GM23338 (cell line): Measurements from ENCODE around the gene ADAT2. TPM values are rescaled to one million over a fixed set of nuclear protein-coding genes. Genes with fewer than 3 reads are reported as not detected.
A peak's percentile ranks its signal among the peaks of the same experiment; 100 is the strongest.

Experiments used
- ATAC-seq: fragments of 200-7000 bp; cut with Tn5 transposase; 3 replicates; pipeline ENCODE4 v1.9.1; 2020
- DNase-seq: peaks from one replicate; pipeline ENCODE4 v3.0.0-alpha.2; 2015; ENCODE audit warnings: low spot score
- H2AFZ ChIP-seq: fragments of 200-600 bp; sonication (generic); 2 replicates; pipeline ENCODE4 v1.8.0; 2016; ENCODE audit warnings: antibody characterized with exemption, mild to moderate bottlenecking, moderate library complexity
- H3F3A ChIP-seq: fragments of 200-600 bp; sonication (generic); replicated peaks from 2 replicates; pipeline ENCODE4 v1.8.0; 2017; ENCODE audit warnings: antibody characterized with exemption, mixed run types, low read depth
- H3K27ac ChIP-seq: fragments of 200-600 bp; sonication (generic); 2 replicates; pipeline ENCODE4 v1.6.1; 2016; ENCODE audit warnings: low read depth
- H3K27me3 ChIP-seq: fragments of 200-600 bp; sonication (generic); 2 replicates; pipeline ENCODE4 v1.8.0; 2016; ENCODE audit warnings: mild to moderate bottlenecking, mixed run types, moderate library complexity; ENCODE audit not compliant: insufficient read depth
- H3K36me3 ChIP-seq: fragments of 200-600 bp; sonication (generic); 2 replicates; pipeline ENCODE4 v1.8.0; 2016; ENCODE audit warnings: mild to moderate bottlenecking; ENCODE audit not compliant: insufficient read depth
- H3K4me1 ChIP-seq: fragments of 200-600 bp; sonication (generic); 2 replicates; pipeline ENCODE4 v1.8.0; 2016; ENCODE audit warnings: mild to moderate bottlenecking, moderate library complexity; ENCODE audit not compliant: insufficient read depth
- H3K4me2 ChIP-seq: fragments of 200-600 bp; sonication (generic); 2 replicates; pipeline ENCODE4 v1.7.1; 2017; ENCODE audit warnings: mixed run types
- H3K4me3 ChIP-seq: fragments of 200-600 bp; sonication (generic); 2 replicates; pipeline ENCODE4 v1.6.1; 2016; ENCODE audit warnings: mixed run types
- H3K79me2 ChIP-seq: fragments of 200-600 bp; sonication (generic); replicated peaks from 2 replicates; pipeline ENCODE4 v1.8.0; 2017; ENCODE audit warnings: mild to moderate bottlenecking; ENCODE audit not compliant: insufficient read depth
- H3K9me2 ChIP-seq: fragments of 200-600 bp; sonication (generic); 2 replicates; pipeline ENCODE4 v1.8.0; 2017; ENCODE audit not compliant: insufficient read depth
- H4K20me1 ChIP-seq: fragments of 200-600 bp; sonication (generic); replicated peaks from 2 replicates; pipeline ENCODE4 v1.8.0; 2017; ENCODE audit warnings: mild to moderate bottlenecking; ENCODE audit not compliant: insufficient read depth
- H3K27ac Mint-ChIP-seq: 2 replicates; pipeline ENCODE4 v1.8.0; 2020; ENCODE audit warnings: inconsistent platforms, mild to moderate bottlenecking, moderate library complexity, mixed read lengths
- H3K27me3 Mint-ChIP-seq: 3 replicates; pipeline ENCODE4 v1.8.0; 2022; ENCODE audit warnings: low read depth, mild to moderate bottlenecking, moderate library complexity, mixed read lengths, inconsistent platforms; ENCODE audit not compliant: insufficient read depth, poor library complexity
- H3K36me3 Mint-ChIP-seq: 3 replicates; pipeline ENCODE4 v1.8.0; 2021; ENCODE audit warnings: low read depth, mild to moderate bottlenecking, inconsistent platforms, moderate library complexity, mixed read lengths
- H3K4me1 Mint-ChIP-seq: 3 replicates; pipeline ENCODE4 v1.8.0; 2020; ENCODE audit warnings: mild to moderate bottlenecking, inconsistent platforms, mixed read lengths
- H3K4me3 Mint-ChIP-seq: 3 replicates; pipeline ENCODE4 v1.8.0; 2021; ENCODE audit warnings: moderate library complexity, mild to moderate bottlenecking, inconsistent platforms, mixed read lengths
- H3K9me3 Mint-ChIP-seq: 3 replicates; pipeline ENCODE4 v1.8.0; 2020; ENCODE audit warnings: moderate library complexity, mild to moderate bottlenecking, inconsistent platforms, mixed read lengths
- CREB1 ChIP-seq: fragments of 250-450 bp; sonication (Bioruptor Pico); IDR thresholded peaks from 2 replicates; pipeline ENCODE4 v1.5.0; 2020; ENCODE audit warnings: low read depth, mild to moderate bottlenecking, moderate library complexity
- EZH2 ChIP-seq: fragments of 200-600 bp; sonication (generic); IDR thresholded peaks from one replicate; pipeline ENCODE4 v1.8.0; 2017; ENCODE audit warnings: antibody characterized with exemption, mild to moderate bottlenecking, low read depth; ENCODE audit not compliant: unreplicated experiment
- EZH2phosphoT487 ChIP-seq: fragments of 200-600 bp; sonication (generic); IDR thresholded peaks from one replicate; pipeline ENCODE4 v1.8.1; 2018; ENCODE audit warnings: antibody characterized with exemption; ENCODE audit not compliant: unreplicated experiment
- JUNB ChIP-seq: IDR thresholded peaks from one replicate; pipeline ENCODE4 v1.6.1; 2016; ENCODE audit warnings: antibody characterized with exemption; ENCODE audit not compliant: unreplicated experiment
- NANOG ChIP-seq: IDR thresholded peaks from 2 replicates; pipeline ENCODE4 v1.6.1; 2016; ENCODE audit warnings: antibody characterized with exemption, borderline replicate concordance
- POLR2AphosphoS5 ChIP-seq: IDR thresholded peaks from 2 replicates; pipeline ENCODE4 v1.6.1; 2016; ENCODE audit warnings: antibody characterized with exemption, low read depth
- STAT1 ChIP-seq: IDR thresholded peaks from one replicate; pipeline ENCODE4 v1.6.1; 2016; ENCODE audit warnings: antibody characterized with exemption; ENCODE audit not compliant: unreplicated experiment
- ZNF114 ChIP-seq: fragments of 250-450 bp; sonication (Bioruptor Pico); IDR thresholded peaks from 2 replicates; pipeline ENCODE4 v1.5.0; 2020; ENCODE audit warnings: mild to moderate bottlenecking, moderate library complexity
- ZNF331 ChIP-seq: fragments of 250-450 bp; sonication (Bioruptor Pico); IDR thresholded peaks from 2 replicates; pipeline ENCODE4 v1.5.0; 2020; ENCODE audit warnings: low read depth, mild to moderate bottlenecking, moderate library complexity
- polyA plus RNA-seq: library from polyadenylated mRNA; unstranded; fragments of >200 nt; fragmentation: Nextera tagmentation; extraction: Ambion mirVana; gene quantifications from 2 replicates; pipeline ENCODE4 v1.2.1, GENCODE V29; 2016
- total RNA-seq: library from RNA; depleted of rRNA; stranded (reverse); fragments of >200 nt; shearing (Covaris generic); gene quantifications from 2 replicates; pipeline ENCODE4 v1.2.3, GENCODE V29; 2014
- TF ChIP-seq, protein P1 (sequence below): IDR thresholded peaks from 2 replicates; pipeline ENCODE4 v1.6.1; 2016; ENCODE audit warnings: antibody characterized with exemption
- TF ChIP-seq, protein P2 (sequence below): IDR thresholded peaks from one replicate; pipeline ENCODE4 v1.6.1; 2018; ENCODE audit warnings: antibody characterized with exemption; ENCODE audit not compliant: unreplicated experiment
- TF ChIP-seq, protein P3 (sequence below): fragments of 250-450 bp; sonication (Bioruptor Pico); IDR thresholded peaks from 2 replicates; pipeline ENCODE4 v1.5.0; 2020; ENCODE audit warnings: mild to moderate bottlenecking, moderate library complexity
- TF ChIP-seq, protein P4 (sequence below), 2 experiments: fragments of 200-600 bp in 1 of 2; sonication (generic) in 1 of 2; conservative IDR thresholded peaks; 2 replicates each; pipeline versions ENCODE4 v1.5.1 to v1.6.1; 2016 to 2017; ENCODE audit warnings: antibody characterized with exemption in 2 of 2, low read depth in 2 of 2, mild to moderate bottlenecking in 2 of 2, moderate library complexity in 1 of 2

The ADAT2 gene
- total and polyA plus RNA-seq, 2 experiments from 2014 or later = 7.4 to 13.7 TPM

DNA sequence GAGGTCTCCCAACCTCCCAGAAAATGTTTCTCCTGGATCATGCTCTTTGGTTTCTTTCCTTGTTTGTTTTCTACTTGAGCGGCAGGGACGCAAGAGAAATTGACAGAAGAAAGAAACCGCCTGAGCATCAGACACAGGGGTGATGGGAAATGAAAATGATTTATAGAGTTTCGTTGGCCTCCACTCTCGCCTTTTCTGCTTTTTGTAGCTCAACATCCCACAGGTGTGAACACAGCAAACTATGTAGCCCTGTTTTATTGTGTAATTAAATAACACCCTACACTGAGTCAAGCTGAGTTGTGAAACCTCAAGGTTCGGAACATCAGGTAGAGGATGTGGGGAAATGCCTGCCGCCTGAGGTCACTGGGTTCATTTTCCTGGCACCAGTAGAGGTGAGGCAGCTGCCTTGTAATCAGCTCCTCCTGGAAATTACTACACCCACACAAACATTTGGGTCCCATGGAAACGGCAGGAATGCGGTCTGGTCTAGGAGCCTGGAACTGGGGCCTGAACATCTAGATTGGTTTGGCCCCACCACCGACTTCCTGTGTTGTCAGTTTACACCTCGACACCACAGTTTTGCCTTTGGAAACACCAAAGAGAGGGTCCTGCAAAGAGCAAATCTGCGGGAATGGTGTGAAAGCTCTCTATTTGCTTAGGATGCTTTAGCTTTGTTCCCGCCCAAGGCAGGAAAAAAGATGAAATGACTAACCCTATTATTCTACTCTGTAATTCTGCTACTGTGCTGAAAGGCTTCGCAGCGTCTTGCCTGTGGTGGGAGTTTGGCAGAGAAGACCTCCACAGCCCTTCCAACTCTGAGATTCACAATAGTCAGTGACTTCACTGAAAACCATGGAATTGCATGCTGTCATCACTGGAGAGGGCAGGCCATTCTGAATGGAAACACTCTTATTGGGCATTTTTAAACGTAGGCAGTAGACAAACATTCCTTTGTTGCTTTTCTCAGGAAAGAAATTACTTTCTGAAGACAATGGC, 53.0 kb downstream of the ADAT2 start:
- no peak overlapping the region for H3K4me2 ChIP-seq
- Mint-ChIP-seq H3K9me3 (no peaks in the 10 kb centered on the region), H3K4me1 (peaks cover 29% of the 10 kb centered on the region), H3K4me3 (no peak overlapping the region), H3K27ac (no peak overlapping the region), H3K36me3 (no peaks in the 10 kb centered on the region; the same call in 2 of the 3 replicates), H3K27me3 (peaks cover 7% of the 10 kb centered on the region)
- no peaks in the 10 kb centered on the region for H4K20me1 ChIP-seq
- no peaks in the 10 kb centered on the region for H3K36me3 ChIP-seq
- peaks cover 31% of the 10 kb centered on the region for H3K4me1 ChIP-seq
- peak; percentile 79 for DNase-seq
- peaks cover 9% of the 10 kb centered on the region; the same call in 1 of the 2 replicates for H3K9me2 ChIP-seq
- H3F3A ChIP-seq = no peaks in the 10 kb centered on the region
- no peaks in the 10 kb centered on the region for H3K79me2 ChIP-seq
- no peak overlapping the region for H3K4me3 ChIP-seq
- peak overlapping the region; percentile 60; the same call in 1 of the 2 replicates for H2AFZ ChIP-seq
- H3K27ac ChIP-seq = peak overlapping the region; percentile 18; the same call in 1 of the 2 replicates
- no peak for TF ChIP-seq ZNF331
- TF ChIP-seq CREB1 (CRISPR knock-in tag) = no peak
- TF ChIP-seq STAT1 = no peak
- TF ChIP-seq, protein P1, sequence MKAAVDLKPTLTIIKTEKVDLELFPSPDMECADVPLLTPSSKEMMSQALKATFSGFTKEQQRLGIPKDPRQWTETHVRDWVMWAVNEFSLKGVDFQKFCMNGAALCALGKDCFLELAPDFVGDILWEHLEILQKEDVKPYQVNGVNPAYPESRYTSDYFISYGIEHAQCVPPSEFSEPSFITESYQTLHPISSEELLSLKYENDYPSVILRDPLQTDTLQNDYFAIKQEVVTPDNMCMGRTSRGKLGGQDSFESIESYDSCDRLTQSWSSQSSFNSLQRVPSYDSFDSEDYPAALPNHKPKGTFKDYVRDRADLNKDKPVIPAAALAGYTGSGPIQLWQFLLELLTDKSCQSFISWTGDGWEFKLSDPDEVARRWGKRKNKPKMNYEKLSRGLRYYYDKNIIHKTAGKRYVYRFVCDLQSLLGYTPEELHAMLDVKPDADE = no peak
- TF ChIP-seq EZH2 = no peak
- TF ChIP-seq, protein P2, sequence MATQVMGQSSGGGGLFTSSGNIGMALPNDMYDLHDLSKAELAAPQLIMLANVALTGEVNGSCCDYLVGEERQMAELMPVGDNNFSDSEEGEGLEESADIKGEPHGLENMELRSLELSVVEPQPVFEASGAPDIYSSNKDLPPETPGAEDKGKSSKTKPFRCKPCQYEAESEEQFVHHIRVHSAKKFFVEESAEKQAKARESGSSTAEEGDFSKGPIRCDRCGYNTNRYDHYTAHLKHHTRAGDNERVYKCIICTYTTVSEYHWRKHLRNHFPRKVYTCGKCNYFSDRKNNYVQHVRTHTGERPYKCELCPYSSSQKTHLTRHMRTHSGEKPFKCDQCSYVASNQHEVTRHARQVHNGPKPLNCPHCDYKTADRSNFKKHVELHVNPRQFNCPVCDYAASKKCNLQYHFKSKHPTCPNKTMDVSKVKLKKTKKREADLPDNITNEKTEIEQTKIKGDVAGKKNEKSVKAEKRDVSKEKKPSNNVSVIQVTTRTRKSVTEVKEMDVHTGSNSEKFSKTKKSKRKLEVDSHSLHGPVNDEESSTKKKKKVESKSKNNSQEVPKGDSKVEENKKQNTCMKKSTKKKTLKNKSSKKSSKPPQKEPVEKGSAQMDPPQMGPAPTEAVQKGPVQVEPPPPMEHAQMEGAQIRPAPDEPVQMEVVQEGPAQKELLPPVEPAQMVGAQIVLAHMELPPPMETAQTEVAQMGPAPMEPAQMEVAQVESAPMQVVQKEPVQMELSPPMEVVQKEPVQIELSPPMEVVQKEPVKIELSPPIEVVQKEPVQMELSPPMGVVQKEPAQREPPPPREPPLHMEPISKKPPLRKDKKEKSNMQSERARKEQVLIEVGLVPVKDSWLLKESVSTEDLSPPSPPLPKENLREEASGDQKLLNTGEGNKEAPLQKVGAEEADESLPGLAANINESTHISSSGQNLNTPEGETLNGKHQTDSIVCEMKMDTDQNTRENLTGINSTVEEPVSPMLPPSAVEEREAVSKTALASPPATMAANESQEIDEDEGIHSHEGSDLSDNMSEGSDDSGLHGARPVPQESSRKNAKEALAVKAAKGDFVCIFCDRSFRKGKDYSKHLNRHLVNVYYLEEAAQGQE = no peak
- TF ChIP-seq, protein P3, sequence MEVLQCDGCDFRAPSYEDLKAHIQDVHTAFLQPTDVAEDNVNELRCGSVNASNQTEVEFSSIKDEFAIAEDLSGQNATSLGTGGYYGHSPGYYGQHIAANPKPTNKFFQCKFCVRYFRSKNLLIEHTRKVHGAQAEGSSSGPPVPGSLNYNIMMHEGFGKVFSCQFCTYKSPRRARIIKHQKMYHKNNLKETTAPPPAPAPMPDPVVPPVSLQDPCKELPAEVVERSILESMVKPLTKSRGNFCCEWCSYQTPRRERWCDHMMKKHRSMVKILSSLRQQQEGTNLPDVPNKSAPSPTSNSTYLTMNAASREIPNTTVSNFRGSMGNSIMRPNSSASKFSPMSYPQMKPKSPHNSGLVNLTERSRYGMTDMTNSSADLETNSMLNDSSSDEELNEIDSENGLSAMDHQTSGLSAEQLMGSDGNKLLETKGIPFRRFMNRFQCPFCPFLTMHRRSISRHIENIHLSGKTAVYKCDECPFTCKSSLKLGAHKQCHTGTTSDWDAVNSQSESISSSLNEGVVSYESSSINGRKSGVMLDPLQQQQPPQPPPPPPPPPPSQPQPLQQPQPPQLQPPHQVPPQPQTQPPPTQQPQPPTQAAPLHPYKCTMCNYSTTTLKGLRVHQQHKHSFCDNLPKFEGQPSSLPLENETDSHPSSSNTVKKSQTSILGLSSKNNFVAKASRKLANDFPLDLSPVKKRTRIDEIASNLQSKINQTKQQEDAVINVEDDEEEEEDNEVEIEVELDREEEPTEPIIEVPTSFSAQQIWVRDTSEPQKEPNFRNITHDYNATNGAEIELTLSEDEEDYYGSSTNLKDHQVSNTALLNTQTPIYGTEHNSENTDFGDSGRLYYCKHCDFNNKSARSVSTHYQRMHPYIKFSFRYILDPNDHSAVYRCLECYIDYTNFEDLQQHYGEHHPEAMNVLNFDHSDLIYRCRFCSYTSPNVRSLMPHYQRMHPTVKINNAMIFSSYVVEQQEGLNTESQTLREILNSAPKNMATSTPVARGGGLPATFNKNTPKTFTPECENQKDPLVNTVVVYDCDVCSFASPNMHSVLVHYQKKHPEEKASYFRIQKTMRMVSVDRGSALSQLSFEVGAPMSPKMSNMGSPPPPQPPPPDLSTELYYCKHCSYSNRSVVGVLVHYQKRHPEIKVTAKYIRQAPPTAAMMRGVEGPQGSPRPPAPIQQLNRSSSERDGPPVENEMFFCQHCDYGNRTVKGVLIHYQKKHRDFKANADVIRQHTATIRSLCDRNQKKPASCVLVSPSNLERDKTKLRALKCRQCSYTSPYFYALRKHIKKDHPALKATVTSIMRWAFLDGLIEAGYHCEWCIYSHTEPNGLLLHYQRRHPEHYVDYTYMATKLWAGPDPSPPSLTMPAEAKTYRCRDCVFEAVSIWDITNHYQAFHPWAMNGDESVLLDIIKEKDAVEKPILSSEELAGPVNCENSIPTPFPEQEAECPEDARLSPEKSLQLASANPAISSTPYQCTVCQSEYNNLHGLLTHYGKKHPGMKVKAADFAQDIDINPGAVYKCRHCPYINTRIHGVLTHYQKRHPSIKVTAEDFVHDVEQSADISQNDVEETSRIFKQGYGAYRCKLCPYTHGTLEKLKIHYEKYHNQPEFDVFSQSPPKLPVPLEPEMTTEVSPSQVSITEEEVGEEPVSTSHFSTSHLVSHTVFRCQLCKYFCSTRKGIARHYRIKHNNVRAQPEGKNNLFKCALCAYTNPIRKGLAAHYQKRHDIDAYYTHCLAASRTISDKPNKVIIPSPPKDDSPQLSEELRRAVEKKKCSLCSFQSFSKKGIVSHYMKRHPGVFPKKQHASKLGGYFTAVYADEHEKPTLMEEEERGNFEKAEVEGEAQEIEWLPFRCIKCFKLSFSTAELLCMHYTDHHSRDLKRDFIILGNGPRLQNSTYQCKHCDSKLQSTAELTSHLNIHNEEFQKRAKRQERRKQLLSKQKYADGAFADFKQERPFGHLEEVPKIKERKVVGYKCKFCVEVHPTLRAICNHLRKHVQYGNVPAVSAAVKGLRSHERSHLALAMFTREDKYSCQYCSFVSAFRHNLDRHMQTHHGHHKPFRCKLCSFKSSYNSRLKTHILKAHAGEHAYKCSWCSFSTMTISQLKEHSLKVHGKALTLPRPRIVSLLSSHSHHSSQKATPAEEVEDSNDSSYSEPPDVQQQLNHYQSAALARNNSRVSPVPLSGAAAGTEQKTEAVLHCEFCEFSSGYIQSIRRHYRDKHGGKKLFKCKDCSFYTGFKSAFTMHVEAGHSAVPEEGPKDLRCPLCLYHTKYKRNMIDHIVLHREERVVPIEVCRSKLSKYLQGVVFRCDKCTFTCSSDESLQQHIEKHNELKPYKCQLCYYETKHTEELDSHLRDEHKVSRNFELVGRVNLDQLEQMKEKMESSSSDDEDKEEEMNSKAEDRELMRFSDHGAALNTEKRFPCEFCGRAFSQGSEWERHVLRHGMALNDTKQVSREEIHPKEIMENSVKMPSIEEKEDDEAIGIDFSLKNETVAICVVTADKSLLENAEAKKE (CRISPR knock-in tag) = no peak
- no peak for TF ChIP-seq NANOG
- TF ChIP-seq, protein P4, sequence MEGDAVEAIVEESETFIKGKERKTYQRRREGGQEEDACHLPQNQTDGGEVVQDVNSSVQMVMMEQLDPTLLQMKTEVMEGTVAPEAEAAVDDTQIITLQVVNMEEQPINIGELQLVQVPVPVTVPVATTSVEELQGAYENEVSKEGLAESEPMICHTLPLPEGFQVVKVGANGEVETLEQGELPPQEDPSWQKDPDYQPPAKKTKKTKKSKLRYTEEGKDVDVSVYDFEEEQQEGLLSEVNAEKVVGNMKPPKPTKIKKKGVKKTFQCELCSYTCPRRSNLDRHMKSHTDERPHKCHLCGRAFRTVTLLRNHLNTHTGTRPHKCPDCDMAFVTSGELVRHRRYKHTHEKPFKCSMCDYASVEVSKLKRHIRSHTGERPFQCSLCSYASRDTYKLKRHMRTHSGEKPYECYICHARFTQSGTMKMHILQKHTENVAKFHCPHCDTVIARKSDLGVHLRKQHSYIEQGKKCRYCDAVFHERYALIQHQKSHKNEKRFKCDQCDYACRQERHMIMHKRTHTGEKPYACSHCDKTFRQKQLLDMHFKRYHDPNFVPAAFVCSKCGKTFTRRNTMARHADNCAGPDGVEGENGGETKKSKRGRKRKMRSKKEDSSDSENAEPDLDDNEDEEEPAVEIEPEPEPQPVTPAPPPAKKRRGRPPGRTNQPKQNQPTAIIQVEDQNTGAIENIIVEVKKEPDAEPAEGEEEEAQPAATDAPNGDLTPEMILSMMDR (conservative IDR thresholded peaks at IDR 0.05; ENCODE audit: low read depth in 2 of 2) = no peak
- no peak for TF ChIP-seq POLR2AphosphoS5
- no peak for TF ChIP-seq JUNB
- no peak for TF ChIP-seq EZH2phosphoT487
- no peak for TF ChIP-seq ZNF114
- ATAC-seq = peak; percentile 73
- H3K27me3 ChIP-seq = no peaks in the 10 kb centered on the region
